Limb (tissue), 2 donors: Measurements from ENCODE around the gene FSIP1.

Experiments used
- DNase-seq, 2 donors: peaks; one replicate each; pipeline ENCODE4 v3.0.0-alpha.2; 2016; ENCODE audit errors: extremely low spot score in 2 of 2

Gene FSIP1

DNA sequence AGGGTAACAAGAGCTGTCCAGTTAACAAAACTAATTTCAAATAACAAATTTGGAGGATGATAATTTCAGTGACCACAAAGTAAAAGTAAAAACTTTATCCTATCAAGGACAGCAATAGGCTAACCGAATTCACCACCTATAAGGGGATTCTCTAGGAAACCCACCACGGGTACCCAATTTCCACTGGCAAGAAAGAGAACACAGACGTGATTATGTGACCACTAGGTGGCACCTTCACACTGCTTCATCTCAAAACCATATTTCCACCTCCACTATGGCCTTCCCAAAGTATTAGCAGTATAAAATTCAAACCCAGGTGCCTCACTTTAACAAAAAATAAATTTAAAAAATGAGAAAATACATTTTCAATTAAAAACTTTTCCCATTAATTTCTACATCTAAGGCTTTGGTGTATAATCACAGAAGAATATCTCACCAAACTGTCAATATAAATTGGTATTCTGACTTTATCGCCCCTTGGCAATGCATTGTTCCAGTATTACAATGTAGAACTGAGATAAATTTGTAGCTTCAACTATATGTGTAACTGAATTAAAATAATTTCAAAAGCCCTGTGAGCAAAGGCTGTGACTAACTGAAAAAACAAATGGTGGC is 96.5 kb downstream of the FSIP1 start:
- peak; percentile 54 to 71 for DNase-seq

DNA sequence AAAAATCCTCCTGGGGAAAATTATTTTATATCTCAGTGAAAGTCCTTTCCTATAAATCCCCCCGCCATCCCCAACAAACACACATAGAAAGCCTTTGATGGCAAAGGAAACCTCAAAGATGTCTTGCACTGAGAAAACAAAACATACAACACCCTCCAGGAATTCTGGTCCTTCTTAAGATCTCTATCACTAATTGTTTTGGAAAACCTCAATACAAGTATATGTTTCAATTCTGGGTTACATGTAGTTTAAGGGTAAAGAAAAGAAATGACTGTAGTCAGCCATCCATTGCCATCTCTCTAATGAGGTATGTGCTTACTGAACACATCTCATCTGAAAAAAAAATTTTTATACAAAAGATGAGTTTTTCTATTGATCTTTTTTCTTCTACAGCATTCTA is 97.3 kb downstream of the FSIP1 start:
- DNase-seq: no peak

DNA sequence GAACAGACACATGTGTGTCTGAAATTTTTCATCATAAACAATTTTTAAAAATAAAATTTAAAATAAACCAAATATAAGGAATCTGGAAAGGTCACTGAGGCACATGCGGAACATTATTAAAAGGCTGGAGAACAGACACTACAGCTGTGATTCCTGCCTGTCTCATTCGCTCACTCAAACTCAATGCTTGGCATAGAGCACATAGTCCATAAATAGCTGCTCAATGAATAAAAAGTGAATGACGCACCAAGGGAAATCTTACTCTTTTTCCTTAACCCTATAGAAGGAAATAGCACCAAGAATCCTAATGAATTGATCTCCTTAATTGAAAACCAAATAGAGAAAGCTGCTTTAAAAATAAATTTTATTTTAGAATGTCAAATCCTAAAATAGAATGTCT is 98.4 kb downstream of the FSIP1 start:
- peak in 1 of 2 donors; percentile 57 for DNase-seq

DNA sequence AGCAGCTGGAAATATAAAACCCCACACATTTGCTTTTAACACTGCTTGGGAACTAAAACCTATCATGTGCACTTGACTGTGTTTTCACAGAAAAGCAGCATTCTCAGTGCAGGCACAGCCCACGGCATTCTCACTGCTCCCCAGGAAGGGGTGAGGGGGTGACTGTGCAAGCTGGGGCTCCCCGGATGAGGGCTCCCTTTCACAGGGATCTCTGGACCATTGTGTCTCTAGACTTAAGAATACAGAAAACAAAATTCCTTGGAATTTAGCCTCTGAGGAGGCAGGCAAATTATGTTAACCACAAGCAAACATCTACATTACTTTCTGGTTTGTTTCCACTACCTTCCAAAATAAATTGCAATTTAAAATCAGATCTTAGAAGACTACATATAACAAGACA is 100.3 kb downstream of the FSIP1 start:
- no peak for DNase-seq

DNA sequence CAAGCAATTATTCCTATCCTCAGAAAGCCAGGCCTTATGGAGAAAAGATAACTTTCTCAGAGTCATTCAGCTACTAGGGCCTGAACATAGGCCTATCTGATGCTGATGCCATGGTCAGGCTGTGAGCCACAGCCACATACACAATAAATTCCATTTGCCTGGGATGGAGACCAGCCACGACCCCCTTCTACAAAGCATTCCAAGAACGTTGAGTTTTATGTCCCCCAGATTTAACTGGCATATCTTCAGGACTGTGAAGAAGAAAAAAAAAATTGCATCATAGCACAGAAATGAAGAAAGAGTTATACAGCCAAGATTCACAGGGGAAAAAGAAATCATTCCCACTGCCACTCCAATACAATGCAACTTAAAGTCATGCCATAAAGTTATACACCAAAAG is 101.8 kb downstream of the FSIP1 start:
- DNase-seq: peak in 1 of 2 donors; percentile 45

DNA sequence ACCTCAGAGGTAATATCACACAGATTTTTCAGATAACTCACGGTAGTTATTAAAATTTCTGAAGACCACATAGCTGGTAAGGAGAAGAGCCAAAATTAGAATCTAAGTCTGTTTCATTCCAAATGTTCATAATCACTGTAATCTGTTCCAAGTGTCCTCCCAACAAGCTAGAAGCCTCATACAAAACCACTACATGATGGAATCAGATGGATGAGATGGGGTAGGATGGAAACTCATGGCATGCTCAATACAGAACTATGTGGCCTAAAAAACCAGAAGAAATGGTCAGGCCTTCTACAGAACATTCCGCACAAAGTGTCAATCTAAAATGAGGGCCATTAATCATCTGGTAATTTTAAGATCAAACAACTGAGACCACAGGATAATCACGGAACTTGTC is 110.0 kb downstream of the FSIP1 start:
- no peak for DNase-seq

DNA sequence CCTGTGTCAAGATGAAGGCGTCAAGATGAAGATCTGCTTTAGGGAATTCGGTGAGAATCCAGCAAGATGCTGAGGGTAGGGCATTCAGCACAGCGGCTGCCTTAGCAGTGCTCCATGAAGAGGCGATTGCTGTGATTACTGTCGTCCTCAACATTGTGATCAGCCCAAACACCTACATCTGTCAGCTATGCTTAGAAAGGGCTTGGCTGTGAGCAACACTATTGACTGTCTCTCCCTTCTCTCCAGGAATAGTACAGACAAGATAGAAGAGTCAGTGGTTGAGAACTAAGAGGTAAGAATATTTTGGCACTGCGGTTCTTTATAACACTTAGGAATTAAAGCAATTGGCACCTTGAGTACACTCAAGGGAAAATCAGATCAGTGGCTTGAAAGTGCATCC is 110.5 kb downstream of the FSIP1 start:
- DNase-seq: no peak

DNA sequence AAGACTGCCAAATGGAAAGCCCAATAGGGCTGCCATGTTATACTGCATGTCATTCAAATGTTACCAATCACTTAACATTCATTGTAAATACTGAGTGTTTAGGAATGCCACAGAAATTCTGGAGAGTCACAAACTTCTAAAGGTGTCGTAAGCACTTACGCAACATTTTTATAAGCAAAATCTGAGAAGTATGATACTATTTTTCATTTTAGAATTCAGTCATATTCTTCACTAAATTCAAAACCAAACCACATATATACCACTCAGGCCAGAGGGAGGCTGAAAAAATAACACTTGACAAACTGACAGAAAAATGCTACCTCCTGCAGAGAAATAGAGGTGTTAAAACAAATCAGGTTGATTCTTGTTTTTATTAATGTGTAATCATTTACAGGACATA is 112.0 kb downstream of the FSIP1 start:
- no peak for DNase-seq

DNA sequence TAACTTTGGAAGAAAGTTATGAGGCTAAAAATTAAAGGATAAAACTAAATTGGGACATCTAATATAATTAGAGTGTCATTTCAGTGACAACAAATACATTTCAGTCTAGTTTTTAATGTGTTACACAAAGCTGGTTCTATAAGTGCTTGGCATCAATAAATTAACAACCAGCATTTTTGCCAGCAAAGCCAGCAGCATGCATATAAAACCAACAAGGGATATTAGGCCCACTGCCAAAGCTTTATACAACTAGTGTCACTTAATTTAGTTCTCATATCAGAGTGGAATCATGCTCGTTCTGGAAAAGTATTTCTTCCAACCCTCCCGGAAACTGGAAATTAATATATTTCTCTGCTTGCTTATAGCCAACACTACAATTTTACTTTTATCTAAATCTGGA is 113.0 kb downstream of the FSIP1 start:
- DNase-seq: no peak

DNA sequence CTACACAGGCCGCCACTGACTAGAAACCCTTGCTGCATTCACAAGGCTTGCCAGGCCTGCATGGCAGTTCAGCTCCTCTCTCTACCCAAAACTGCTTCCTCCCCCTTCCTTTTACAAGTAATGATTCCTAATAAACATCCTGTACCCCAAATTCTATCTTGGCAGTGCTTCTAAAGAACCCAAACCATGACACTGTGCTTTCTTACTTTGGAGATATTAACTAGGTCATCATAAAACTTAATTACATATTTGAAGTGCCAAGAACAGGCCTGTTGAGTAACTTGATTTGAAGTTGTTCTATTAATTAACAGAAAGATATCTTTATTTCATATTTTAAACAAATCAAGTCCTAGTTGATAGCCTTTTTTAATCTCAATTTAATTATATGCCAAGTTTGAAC is 113.4 kb downstream of the FSIP1 start:
- DNase-seq: no peak

DNA sequence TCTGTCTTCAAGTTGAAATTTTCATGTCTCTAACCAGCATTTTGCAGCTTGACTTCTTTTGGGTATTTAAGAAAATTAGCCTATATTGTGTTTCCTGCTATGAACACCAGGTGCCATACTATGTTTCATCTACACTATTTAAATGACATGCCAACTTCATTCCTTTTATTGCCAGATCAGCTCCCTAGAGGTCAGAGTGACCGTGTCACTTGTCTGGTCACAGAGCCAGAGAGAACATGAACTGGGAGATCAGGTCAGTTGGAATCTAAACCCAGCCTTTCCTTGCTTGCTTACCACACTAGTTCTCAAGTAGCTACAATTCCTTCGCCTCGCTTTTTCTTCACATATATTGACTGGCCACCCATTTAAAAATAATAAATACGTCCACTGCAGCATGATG is 114.2 kb downstream of the FSIP1 start:
- no peak for DNase-seq

DNA sequence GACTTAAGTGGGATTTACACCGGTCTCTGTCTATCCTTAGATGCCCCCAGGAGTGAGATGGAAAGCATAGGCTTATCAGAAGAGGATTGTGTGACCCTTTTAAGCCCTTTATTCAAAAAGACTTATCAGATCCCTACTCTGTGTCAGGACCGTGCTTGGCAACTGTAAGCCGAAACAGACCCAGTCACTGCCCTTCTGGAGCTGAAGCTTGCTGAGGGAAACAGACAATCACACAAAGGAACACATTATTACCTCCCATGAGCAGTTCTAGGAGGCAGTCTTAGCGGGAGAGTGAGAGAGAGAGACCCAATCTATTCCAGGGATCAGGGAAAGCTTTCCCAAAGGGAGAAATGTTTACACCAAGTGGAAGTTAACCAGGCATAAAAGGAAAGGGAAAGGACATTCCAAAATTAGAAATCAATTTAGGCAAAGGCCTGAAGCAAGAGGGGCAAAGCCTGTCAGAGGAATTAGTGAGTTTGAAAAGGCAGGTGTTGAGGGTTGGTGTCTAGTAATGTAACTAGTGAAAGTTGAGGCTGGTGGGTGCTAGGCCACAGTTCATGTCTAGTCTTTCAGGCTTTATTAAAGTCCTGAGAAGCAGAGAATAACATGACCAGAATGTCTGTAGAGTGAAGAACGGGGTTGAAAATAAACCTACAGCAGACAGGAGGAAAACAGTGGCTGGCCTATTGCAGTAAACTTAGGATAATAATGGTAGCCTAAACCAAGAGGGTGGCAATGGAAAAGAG is 115.1 kb downstream of the FSIP1 start:
- no peak for DNase-seq

DNA sequence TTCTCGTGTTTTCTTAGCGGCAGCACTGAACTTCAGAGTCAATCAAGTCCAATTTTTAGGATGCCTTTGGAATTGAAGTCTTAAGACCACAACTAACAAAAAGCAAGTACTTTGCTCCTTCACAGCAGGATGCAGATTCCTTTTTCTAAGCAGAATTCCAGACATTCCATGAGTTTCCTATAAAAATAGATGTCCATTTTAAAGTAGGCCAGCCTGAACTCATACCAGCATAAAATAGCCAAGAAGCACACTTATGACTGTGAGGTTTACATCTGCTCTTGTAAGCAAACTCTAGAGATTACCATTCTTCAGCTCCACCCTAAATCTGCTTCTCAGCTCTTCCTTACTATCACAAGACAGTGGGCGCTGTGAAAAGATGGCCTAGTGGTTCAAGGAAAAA is 116.0 kb downstream of the FSIP1 start:
- no peak for DNase-seq

DNA sequence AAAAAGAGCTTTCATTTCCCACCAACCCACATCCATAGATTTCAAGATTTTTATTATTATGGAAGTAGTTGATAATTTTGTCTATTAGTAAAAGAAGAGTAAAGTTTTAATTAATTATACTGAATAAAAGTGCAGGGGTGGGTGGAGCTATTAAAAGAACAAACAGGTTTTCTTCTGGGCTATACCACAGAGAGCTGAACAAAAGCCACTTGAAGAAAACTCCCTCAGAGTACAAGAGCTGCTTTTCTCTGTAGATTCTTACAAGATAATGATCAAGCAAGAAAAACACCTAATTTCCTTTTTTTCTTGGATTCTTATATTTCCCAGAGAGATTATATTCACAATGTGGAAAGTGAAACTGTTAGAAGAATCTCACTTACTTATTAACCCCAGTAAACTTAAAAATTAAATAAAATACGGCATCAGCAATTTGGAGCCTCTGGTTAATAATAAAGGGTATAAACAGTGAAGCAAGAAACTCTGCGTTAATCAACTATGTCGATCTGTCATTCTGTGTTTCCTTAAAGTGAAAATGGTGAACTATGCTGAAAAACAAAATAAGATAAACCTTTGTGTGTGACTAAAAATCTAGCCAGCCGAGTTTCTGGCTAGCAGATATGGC is 116.9 kb downstream of the FSIP1 start:
- DNase-seq: no peak

DNA sequence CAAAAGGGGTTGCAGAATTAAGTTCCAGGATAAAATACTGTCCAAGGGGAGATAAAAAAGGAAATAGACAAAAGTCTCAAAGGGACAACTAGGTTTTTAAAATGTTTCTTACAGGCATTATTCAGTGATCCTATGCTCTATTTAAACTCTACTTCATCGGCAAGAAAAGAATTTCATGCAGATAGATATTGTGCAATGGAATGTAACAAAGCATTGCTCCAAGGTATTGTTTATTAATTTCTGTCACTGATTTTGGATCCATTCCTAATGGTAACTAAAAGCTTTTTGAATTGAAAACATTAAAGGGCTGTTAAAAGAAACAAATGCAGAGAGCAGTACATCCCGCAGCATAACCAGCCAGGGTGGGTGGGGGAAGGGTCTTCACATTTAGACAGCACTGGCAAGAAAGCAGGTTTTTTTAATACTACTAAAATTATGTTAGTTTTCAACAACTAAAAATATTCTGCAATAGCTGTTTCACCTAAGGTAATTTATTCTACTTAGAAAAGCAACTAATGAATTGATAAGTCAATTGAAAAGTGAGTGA is 118.9 kb downstream of the FSIP1 start:
- DNase-seq: no peak

DNA sequence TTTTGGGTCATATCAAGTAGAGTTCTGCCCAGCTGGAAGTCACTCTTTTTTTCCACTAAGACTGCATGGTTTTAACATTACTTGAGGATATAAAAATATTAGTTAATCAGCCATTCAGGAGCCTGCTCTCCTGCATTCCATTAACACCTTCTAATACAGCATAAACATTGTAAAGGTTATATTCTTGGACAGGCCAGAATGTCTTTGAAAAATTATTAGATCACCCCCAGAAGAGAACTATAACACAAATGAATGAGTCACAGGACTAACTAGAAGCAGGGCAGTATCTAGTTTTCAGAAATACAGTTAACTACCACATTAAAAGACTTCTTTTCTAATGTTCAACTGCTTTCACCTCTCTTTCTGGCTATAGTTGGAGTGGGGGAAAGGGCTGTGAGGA is 120.9 kb downstream of the FSIP1 start:
- DNase-seq: no peak

DNA sequence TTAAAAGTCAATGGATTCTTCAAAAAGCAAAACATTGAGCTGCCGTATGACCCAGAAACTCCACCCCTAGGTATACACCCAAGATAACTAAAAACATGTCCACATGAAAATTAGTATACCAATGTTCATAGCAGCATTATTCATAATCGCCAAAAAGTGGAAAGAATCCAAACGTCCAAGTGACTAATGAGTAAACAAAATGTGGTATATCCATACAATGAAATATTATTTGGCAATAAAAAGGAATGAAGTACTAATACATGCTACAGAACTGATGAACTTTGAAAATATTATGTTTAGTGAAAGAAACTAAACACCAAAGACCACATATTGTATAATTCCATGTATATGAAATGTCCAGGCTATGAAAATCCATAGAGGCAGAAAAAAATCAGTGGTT is 123.9 kb downstream of the FSIP1 start:
- no peak for DNase-seq

DNA sequence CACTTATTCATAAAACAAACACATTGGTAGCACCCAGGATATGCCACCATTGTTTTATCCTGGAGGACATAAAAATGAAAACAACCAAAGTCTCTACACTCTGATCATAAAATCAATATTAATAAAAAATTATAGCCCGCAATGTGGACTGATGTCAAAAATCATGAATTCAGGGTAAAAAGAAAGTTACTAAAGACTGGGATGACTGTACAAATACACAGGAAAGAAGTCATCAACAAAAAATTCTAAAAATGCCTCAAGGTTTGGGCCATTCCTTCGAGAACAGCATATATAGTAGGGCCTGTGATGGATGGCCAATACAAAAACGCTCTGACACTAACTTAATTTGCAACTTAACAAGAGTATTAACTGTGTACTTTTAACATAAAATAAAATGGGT is 125.0 kb downstream of the FSIP1 start:
- no peak for DNase-seq

DNA sequence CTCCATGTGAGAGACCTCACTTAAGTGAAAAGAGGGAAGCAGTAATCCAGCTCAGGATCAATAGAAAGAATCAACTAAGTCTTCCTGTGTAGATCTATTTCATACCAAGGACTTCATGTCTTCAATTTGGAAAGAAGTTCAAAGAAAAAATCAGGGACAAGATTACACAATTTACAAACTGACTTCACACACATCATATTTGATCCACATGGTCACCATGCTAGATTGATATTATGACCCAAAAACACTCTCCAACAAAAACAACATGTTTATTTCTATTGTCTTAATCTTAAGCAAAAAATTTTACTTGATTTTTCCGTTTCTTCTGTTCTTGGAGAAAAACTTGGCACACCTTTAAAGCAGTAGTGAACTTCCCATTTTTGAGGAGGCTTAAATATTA is 125.5 kb downstream of the FSIP1 start:
- DNase-seq: no peak

DNA sequence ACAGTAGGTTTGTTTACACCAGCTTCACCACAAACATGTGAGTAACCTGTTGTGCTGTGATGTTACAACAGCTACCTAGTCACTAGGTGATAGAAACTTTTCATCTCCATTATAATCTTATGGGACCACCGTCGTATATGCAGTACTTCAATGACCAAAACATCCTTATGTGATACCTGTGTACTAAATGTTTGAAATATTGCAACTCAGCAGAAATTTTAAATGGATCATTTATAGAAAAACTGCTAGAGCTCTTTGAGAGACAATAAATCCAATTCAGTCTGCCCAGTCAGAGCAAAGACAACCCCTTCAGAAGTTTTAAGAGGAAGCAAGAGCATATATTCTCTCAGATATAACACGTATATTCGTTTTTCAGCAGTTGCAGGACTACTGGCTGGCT is 128.3 kb downstream of the FSIP1 start:
- DNase-seq: no peak

DNA sequence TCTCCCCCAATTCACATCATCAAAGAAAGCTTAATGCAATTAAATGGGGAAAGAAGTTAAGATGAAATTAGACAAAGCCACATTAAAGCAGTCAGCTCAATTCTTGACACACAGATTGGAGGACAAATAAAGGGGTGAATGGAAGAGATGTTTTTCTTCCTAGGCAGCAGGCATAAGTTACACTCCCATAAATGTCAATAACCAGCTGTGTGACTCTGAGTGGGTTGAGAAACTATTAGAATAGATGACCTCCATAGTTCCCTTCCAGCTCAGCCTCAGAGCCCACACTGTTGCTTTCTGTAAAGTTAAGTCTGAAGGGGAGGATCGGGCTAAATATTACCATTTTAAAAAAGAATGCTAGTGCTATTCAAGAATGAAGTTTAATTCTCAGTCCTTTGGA is 130.8 kb downstream of the FSIP1 start:
- DNase-seq: no peak

DNA sequence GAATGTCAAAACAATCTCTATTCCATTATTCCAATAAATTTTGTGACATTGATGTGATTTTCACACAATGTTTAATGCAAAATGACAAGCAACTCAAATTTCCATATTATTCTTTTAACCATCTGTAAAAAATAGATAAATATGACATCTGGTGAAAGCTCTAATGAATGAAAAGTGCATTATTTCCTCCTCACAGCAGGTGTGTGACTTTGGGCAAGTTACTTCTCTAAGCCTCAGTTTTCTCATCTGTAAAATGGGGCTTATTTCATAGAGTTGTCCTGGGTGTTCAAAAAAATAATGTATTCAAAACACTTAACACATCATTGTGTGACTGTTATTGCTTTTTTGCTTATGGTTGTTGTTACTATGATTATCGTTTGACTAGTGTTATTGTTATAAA is 131.3 kb downstream of the FSIP1 start:
- no peak for DNase-seq

DNA sequence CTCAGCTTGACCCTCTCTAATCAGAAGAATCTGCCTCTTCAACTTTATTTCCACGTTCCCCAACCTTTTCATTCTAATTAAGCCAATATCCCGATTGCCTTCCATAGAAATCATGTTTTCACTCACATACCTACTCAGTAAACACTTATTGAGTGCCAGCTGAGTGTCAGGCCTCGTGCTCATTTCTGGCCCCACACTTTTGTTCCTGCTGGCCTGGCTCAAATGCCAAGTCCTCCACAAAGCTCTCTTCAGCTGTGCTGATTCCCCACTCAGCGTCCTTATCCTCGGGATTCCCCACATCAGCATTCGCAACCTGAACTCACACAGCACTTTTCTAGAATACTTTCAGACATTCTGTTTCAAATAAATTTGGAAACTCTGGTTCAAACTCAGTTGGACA is 132.9 kb downstream of the FSIP1 start:
- no peak for DNase-seq
